GM18526 (cell line): ENCODE data around the gene ZRANB3.

Experiments used
- POLR2A ChIP-seq: IDR thresholded peaks from 3 replicates; pipeline ENCODE4 v1.6.1; 2011; ENCODE audit not compliant: insufficient read length; ENCODE audit errors: extremely low read depth

ZRANB3 gene

GRCh38 chr2:135279209-135279608 lies 251.8 kb downstream of the ZRANB3 start:
- TF ChIP-seq POLR2A, result no peak

DNA sequence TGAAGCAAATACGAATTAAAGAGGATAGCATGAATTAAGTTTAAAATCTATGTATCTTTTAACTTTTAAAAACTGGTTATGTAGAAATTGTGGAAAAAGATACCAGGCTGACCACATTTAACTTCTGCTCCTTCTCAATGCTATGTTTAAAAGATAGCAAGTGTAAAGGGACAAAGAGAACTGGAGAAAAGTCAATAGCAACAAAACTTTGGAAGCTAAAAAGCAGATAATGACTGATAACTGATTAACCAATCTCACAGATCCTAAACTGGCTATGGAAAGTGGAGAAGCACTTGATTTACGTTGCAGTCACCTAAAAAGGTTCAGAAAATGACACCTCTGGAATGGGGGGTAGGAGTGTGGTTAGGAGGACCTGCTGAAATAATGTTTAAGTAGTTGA lies 254.5 kb downstream of the ZRANB3 start:
- no peak for TF ChIP-seq POLR2A

GRCh38 chr2:135271006-135271405 lies 260.0 kb downstream of the ZRANB3 start:
- no peak for TF ChIP-seq POLR2A

- TF ChIP-seq POLR2A, result no peak
Observed at GRCh38 chr2:135265960-135266490, 265.0 kb downstream of the ZRANB3 start.

DNA sequence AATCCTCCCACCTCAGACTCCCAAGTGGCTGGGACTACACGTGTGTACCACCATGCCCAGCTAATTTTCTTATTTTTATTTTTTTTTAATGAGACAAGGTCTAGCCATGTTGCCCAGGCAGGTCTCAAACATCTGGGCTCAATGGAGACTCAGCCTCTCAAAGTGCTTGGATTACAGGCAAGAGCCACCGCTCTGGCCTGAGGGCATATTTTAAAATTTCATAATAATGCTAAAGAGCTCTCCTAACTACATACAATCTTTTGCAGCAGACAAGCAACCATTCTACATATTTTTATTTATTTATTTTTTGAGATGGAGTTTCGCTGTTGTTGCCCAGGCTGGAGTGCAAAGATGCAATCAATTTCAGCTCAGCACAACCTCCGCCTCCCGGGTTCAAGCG lies 271.9 kb downstream of the ZRANB3 start:
- no peak for TF ChIP-seq POLR2A

GRCh38 chr2:135258193-135258592 lies 272.8 kb downstream of the ZRANB3 start:
- TF ChIP-seq POLR2A, result no peak

DNA sequence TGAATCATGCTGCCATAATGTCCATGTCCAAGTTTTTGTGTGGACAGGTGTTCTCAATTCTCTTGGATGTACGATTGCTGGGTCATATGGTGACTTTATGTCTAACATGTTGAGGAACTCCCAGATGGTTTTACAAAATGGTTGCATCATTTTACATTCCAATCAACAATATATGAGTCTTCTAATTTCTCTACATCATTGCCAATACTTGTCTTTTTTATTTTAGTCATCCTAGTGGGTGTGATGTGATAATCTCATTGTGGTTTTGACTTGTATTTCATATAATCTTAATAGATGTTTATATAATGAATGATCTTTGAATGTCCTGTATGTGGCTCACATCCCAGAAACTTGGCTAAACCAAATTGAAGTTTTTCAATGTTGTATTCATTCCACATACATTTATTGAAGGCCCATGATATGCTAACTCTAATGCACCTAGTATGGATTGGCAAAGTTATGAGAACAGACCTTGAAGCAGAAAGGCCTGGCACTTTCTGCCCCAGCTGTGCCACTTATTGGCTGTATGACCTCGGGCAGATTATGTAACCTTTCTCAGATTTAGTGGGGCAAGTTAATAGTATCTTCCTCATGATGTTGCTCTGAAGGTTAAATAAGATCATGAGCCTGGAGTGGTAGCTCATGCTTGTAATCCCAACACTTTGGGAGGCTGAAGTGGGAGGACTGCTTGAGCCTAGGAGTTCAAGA lies 273.5 kb downstream of the ZRANB3 start:
- TF ChIP-seq POLR2A, result no peak

DNA sequence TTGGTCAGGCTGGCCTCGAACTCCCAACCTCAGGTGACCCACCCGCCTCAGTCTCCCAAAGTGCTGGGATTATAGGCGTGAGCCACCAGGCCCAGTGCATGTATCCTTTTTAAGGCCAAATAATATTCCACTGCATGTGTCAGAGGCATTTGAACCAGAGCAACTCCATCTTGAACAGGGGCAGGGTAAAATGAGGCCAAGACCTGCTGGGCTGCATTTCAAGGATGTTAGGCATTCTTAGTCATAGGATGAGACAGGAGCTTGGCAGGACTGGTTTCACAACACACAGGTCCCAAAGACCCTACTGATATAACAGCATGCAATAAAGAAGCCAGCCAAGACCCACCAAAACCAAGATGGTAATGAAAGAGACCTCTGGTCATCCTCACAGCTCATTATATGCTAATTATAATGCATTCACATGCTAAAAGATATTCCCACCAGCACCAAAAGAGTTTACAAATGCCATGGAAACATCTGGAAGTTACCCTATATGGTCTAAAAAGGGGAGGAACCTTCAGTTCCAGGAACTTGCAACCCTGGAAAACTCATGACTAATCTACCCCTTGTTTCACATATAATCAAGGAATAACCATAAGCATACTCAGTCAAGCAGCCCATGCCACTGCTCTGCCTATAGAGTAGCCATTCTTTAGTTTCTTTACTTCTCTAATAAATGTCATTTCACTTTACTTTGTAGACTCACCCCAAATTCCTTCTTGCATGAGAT lies 274.3 kb downstream of the ZRANB3 start:
- TF ChIP-seq POLR2A, result no peak

DNA sequence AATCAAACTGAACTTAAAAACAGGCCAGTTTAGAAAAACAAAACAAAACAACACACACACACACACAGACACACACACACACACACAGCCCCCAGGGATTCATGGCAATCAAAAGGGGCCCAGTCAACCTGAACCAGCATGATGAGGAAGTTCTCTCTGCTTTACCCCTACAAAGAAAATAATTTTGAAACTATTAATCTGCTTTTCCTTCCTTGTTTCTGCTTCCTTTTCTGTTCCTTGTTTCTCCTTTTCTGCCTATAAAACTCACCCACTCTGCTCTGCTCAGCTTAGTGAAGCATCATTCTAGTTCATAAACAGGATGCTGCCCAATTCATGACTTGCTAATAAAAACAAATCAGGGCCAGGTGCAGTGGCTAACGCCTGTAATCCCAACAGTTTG lies 275.8 kb downstream of the ZRANB3 start:
- TF ChIP-seq POLR2A, result no peak

- TF ChIP-seq POLR2A, result no peak
Observed at GRCh38 chr2:135252805-135253458, 278.1 kb downstream of the ZRANB3 start.

- TF ChIP-seq POLR2A, result no peak
Observed at GRCh38 chr2:135248611-135249010, 282.4 kb downstream of the ZRANB3 start.

- TF ChIP-seq POLR2A, result no peak
Observed at GRCh38 chr2:135246711-135247270, 284.2 kb downstream of the ZRANB3 start.

GRCh38 chr2:135245071-135245470 lies 285.9 kb downstream of the ZRANB3 start:
- TF ChIP-seq POLR2A, result no peak

GRCh38 chr2:135238651-135239050 lies 292.4 kb downstream of the ZRANB3 start:
- no peak for TF ChIP-seq POLR2A

GRCh38 chr2:135230150-135230549 lies 300.9 kb downstream of the ZRANB3 start:
- TF ChIP-seq POLR2A, result no peak

- no peak for TF ChIP-seq POLR2A
Observed at GRCh38 chr2:135227386-135227785, 303.6 kb downstream of the ZRANB3 start.
